Activated CD4-positive, alpha-beta T cell treated with anti-CD3 and anti-CD28 coated beads, Interleukin-2, Interleukin-6, amounts not matched to agents 100 ng/mL and 50 ng/mL, durations not matched to agents 16 hours and 8 hours (primary cell): ENCODE results near the gene ECHDC1.
"Not testable (repeated sequence)": the region's sequence is repeated elsewhere in the genome, so short reads cannot be mapped to it uniquely, and the experiment has no call there.

ENCODE experiments used
- DNase-seq: peaks from one replicate; pipeline ENCODE4 v3.0.0-alpha.2; 2020

Gene ECHDC1

DNA sequence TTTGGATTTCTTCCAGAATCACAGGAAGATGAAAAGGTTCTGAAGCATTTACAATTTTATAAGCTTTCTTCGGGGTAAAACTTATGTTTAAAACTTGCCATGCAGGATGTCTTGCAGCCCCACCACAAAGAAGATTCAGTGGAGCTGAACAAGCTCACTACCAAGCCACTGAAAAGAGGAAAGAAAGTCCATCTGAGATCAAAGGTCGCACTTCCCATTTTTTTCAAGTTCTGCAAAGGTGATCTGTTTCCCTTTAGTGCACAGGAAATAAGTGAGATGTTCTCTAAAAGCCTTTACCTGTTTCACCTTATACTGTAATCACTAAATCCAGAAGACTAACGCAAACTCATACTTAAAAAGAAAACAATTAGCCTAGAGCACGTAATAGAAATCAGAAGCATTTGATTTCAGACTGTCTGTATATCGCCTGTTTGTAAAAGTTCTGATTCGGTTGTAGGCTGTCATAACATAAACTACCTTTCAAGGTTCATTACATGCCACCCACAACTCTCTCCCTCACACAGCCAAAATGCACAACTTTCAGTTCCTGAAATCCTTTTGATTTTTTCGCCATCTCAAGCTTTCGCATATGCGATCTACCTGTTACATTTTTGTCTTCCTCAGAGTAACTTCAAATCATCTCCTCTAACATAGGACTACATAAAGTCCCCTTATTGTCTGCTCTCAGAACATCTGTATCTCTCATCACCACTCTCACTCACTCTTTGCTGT, 1.8 kb downstream of the ECHDC1 start:
- no peak for DNase-seq

GRCh38 chr6:127340171-127340570, 3.2 kb downstream of the ECHDC1 start:
- no peak for DNase-seq

DNA sequence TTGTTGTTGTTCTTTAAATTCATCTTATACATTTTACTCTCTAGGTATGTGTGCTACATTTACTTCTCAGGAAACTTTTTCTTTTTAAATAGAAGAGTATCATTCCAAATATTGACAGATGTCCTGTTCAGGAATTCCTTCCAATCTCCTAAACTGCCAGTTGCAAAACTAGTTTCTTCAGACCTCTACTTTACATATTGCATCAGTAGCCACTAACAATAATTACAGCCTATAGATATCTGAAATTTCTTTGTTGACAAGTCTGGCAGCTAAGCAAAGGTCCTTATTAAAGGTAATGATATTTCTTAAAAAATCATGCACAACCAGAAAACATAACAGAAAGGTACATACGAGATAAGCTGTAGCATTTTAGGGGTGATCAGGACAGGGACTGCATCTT, 4.5 kb downstream of the ECHDC1 start:
- DNase-seq: no peak

DNA sequence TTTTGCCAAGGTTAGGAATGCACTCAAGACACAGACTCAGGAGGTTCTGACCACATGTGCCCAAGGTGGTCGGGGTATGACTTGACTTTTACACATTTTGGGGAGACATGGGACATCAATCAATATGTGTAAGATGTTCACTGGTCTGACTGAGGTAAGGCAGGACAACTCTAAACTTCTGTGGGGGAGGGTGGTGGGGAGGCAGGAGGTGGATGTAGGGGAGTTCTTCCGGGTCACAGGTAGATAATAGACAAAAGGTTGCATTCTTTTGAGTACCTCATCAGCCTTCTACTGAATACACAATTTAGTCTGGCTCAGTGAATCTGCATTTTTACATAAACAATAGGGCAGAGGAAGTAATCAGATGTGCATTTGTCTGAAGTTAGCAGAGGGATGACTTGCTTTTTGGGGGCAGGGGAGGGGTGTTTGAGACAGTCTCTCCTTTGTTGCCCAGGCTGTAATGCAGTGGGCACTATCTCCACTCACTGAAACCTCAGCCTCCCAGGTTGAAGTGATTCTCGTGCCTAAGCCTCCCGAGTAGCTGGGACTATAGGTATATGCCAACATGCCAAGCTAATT, 10.9 kb downstream of the ECHDC1 start:
- DNase-seq: peak; percentile 12

DNA sequence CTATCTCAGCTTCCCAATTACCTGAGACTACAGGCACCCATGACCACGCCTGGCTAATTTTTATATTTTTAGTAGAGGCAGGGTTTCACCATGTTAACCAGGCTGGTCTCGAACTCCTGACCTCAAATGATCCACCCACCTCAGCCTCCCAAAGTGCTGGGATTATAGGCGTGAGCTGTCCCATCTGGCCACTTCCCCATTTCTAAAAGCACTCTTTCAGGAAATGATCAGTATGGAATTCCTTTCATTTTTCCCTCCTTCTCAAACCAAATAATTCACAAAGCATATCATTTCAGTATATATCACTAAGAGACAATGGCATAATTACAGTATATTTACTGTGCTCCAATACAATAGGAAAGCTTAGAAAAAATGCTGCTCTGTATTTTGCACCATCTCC, 12.2 kb downstream of the ECHDC1 start:
- not testable (repeated sequence) for DNase-seq

GRCh38 chr6:127328043-127328609, 15.3 kb downstream of the ECHDC1 start:
- no peak for DNase-seq

- no peak for DNase-seq
These were observed 23.7 kb downstream of the ECHDC1 start for GRCh38 chr6:127319686-127320085.

DNA sequence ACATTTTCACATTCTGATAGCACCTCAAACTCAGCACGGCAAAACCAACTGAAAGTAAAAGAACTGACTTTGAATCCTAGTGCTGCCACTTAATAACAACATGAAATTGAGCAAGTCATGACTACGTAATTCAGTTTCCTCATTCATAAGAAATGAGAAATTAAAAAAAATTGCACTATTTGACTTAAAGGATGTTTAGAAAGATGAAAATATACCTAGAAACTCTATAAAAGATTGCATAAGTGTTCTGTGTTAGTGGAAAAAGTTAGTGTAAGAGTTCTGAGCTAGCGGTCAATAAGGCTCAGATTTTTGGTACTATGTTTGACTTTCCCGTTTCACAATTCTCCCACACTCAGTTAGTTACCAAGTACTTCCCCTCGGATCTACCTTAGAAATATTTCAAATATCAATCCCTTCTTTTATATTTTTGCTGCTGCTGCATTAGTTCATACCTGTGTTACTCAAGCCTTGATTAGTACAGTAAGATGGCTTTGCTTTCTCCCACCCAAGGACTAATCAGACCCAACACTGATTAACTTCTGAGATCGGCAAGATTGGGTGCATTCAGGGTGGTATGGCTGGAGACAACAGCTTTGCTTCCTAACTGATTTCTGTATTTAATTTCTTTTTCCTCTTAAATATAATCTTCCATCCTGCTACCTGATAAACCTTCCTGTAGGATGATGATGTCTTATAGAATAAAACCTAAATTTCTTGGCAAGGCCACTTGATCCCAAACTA, 25.9 kb downstream of the ECHDC1 start:
- DNase-seq: no peak

- no peak for DNase-seq
These were observed 37.7 kb downstream of the ECHDC1 start for GRCh38 chr6:127305741-127306140.

DNA sequence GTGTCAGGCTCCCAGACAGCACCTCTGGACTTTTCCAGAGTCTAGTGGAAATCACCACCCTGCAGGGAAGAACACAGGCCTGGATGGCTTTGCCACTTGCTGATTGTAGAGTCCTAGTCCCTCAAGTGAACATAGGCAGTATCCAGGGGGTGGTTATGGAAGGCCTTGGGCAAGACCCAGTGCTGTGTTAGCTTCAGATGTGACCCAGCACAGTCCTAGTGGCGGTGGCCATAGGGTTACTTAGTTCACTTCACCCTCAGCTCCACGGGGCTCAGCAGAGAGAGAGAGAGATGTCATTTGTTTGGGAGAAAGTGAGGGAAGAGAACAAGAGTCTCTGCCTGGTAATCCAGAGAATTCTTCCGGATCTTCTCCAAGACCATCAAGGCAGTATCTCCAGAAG, 39.5 kb downstream of the ECHDC1 start:
- no peak for DNase-seq

GRCh38 chr6:127302728-127303660, 40.4 kb downstream of the ECHDC1 start:
- DNase-seq: peak; percentile 51

DNA sequence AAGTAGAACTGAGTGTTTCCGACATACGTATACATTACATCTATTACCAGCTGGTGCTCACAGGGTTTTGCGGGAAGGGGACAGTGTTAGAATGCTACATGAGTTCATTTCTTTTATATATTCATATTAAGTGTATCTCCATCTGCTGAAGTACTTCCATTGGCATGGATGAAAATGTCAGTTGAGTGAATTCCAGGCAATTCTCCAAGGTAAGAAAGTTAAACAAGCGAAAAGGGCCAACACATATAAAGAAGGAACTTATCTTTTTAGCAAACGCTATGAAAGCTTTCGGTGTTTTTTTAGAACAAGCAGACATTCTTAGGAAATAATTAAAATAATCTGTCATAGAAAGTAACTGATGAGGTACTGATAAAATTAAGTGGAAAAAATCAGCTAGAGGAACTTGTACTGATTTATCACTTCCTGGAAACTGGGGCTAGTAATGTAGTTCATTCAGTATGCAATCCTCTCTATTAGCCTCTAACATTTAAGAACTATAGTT, 42.2 kb downstream of the ECHDC1 start:
- no peak for DNase-seq

GRCh38 chr6:127300411-127300810, 43.0 kb downstream of the ECHDC1 start:
- no peak for DNase-seq

GRCh38 chr6:127299522-127300240, 43.7 kb downstream of the ECHDC1 start:
- DNase-seq: no peak

DNA sequence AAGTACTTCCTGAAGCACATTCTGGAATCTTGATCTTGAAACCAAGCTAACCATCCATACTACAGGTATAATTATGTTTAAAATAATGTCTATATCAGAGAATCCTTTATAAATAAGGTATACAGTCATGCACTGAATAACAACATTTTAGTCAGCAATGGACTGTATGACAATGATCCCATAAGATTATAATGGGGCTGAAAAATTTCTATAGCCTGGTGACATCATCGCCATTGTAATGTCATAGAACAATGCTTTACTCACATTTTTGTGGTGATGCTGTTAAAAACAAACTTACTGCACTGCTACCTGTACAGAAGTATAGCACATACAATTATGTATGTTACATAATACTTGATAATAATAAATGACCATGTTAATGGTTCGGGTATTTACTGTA, 44.9 kb downstream of the ECHDC1 start:
- DNase-seq: no peak

- no peak for DNase-seq
These were observed 45.8 kb downstream of the ECHDC1 start for GRCh38 chr6:127297502-127298070.

- peak; percentile 56 for DNase-seq
These were observed 51.9 kb downstream of the ECHDC1 start for GRCh38 chr6:127291495-127291894.

DNA sequence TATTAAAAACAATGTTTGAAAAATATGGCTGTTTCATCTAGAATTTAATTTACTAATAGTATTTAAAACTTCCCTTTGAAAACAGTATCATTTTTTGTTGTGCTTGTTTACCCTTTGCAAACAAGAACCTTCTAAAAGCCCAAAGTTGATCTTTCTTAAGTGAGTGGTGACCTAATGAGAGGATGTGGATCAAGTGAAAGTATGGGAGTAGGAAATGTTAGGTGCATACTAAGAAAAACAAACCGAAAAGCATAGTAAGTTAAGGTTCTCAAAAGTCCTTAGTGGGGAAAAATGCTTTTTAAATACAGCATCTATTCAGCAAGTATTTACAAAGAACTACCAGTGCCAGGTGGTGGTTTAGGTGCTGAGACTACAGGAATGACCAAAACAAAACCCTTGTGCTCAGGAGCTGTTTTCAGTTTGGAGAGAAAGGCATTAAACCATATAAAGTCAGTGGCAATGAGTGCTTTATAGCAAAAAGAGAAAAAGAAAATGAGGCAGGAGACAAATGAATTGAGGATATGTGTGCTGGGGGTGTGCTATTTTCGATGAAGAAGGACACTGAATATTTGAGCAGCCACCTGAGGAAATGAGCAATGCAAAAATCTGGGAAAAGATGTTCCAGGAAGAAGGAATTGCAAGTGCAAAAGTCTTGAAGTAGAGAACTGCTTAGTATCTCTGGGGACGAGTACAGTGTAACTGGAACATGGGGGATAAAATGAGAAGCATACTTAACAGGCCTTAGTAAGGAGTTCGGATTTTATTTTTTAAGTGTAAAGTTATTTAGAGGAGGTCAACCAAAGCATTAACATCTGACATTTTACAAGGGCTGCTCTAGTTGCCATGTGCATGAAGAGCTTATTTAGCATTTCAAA, 52.8 kb downstream of the ECHDC1 start:
- DNase-seq: peak; percentile 20

- no peak for DNase-seq
These were observed 53.5 kb downstream of the ECHDC1 start for GRCh38 chr6:127289934-127290333.

- no peak for DNase-seq
These were observed 54.7 kb downstream of the ECHDC1 start for GRCh38 chr6:127288705-127289104.
